Hepatocyte (in vitro differentiated cells): Measurements from ENCODE around the gene FNDC3B.

Source experiments
- EZH2 ChIP-seq: fragments of 200-600 bp; sonication (generic); IDR thresholded peaks from 2 replicates; pipeline ENCODE4 v1.6.1; 2016; ENCODE audit warnings: antibody characterized with exemption, mild to moderate bottlenecking, borderline replicate concordance
- TF ChIP-seq, protein P1 (sequence below): fragments of 200-600 bp; sonication (generic); IDR thresholded peaks from 2 replicates; pipeline ENCODE4 v1.5.1; 2016; ENCODE audit warnings: antibody characterized with exemption, mild to moderate bottlenecking; ENCODE audit not compliant: poor library complexity

DNA sequence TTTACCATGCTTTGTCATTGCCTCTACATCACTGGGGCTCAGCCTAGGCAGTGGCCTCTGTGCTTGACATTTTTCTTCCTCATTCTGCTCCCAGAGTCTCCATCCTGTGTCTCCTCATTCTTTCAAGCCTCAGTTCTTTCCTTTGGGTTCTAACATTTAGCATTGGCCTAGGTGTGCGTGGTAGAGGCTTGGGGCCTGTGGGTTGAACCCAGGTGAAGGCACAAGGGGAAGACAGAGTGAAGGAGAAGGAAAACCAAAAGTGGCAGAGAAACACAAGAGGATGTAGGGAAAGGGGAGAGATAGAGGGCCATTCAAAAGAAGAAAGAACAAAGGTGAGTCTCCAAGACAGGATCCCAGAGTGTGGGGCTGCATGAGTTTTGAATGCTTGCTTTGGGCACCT lies 75.7 kb downstream of the FNDC3B start:
- no peak for TF ChIP-seq EZH2
- TF ChIP-seq, protein P1, sequence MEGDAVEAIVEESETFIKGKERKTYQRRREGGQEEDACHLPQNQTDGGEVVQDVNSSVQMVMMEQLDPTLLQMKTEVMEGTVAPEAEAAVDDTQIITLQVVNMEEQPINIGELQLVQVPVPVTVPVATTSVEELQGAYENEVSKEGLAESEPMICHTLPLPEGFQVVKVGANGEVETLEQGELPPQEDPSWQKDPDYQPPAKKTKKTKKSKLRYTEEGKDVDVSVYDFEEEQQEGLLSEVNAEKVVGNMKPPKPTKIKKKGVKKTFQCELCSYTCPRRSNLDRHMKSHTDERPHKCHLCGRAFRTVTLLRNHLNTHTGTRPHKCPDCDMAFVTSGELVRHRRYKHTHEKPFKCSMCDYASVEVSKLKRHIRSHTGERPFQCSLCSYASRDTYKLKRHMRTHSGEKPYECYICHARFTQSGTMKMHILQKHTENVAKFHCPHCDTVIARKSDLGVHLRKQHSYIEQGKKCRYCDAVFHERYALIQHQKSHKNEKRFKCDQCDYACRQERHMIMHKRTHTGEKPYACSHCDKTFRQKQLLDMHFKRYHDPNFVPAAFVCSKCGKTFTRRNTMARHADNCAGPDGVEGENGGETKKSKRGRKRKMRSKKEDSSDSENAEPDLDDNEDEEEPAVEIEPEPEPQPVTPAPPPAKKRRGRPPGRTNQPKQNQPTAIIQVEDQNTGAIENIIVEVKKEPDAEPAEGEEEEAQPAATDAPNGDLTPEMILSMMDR: no peak
